ENCODE results near the gene DNAH10. TPM values are rescaled to one million over a fixed set of nuclear protein-coding genes. Genes with fewer than 3 reads are reported as not detected.
A peak's percentile ranks its signal among the peaks of the same experiment; 100 is the strongest.

The DNAH10 gene
- total RNA-seq, 1 experiment from 2014 or later = 0.74 TPM

- no peak for DNase-seq (ENCODE audit: low read depth)
- in situ Hi-C loops (cut with HindIII; ENCODE audit: low pct_unique_long_range_greater_than_20kb, low sequenced_read_pairs) = no loop called here
These were observed 200.4 kb downstream of the DNAH10 start for GRCh38 chr12:123962513-123962912.

GRCh38 chr12:123963821-123964220, 201.7 kb downstream of the DNAH10 start:
- no peak for DNase-seq (ENCODE audit: low read depth)
- in situ Hi-C loops (cut with HindIII; ENCODE audit: low pct_unique_long_range_greater_than_20kb, low sequenced_read_pairs) = no loop called here

GRCh38 chr12:123965382-123965781, 203.3 kb downstream of the DNAH10 start:
- no peak for DNase-seq (ENCODE audit: low read depth)
- in situ Hi-C loops (cut with HindIII; ENCODE audit: low pct_unique_long_range_greater_than_20kb, low sequenced_read_pairs) = no loop called here

- DNase-seq (ENCODE audit: low read depth) = peak; percentile 6
- in situ Hi-C loops (cut with HindIII; ENCODE audit: low pct_unique_long_range_greater_than_20kb, low sequenced_read_pairs) = no loop called here
These were observed 204.5 kb downstream of the DNAH10 start for GRCh38 chr12:123966596-123966995.

- DNase-seq (ENCODE audit: low read depth) = no peak
- in situ Hi-C loops (cut with HindIII; ENCODE audit: low pct_unique_long_range_greater_than_20kb, low sequenced_read_pairs) = no loop called here
These were observed 205.1 kb downstream of the DNAH10 start for GRCh38 chr12:123967121-123967586.

GRCh38 chr12:123971449-123971769, 209.3 kb downstream of the DNAH10 start:
- in situ Hi-C loops (cut with HindIII; ENCODE audit: low pct_unique_long_range_greater_than_20kb, low sequenced_read_pairs) = no loop called here

GRCh38 chr12:123971770-123972456, 209.8 kb downstream of the DNAH10 start:
- DNase-seq (ENCODE audit: low read depth) = peak; percentile 53

More at GRCh38 chr12:123971449-123971769, 209.3 kb downstream of the DNAH10 start:
- no peak for DNase-seq (ENCODE audit: low read depth)

GRCh38 chr12:123972457-123973401, 210.6 kb downstream of the DNAH10 start, which contains the start of the genes CCDC92 and ZNF664:
CCDC92 (minus strand) TSS chr12:123972831; CDS start chr12:123944305, 28,526 bp downstream.
ZNF664 (plus strand) TSS chr12:123973215; CDS start chr12:124012145, 38,930 bp downstream.
- in situ Hi-C loops (cut with HindIII; ENCODE audit: low pct_unique_long_range_greater_than_20kb, low sequenced_read_pairs) = no loop called here
- peak; percentile 88 for DNase-seq (ENCODE audit: low read depth)

More at GRCh38 chr12:123971770-123972456, 209.8 kb downstream of the DNAH10 start:
- in situ Hi-C loops (cut with HindIII; ENCODE audit: low pct_unique_long_range_greater_than_20kb, low sequenced_read_pairs) = no loop called here

- peak; percentile 34 for DNase-seq (ENCODE audit: low read depth)
- in situ Hi-C loops (cut with HindIII; ENCODE audit: low pct_unique_long_range_greater_than_20kb, low sequenced_read_pairs) = no loop called here
These were observed 211.6 kb downstream of the DNAH10 start for GRCh38 chr12:123973552-123974341.

- in situ Hi-C loops (cut with HindIII; ENCODE audit: low pct_unique_long_range_greater_than_20kb, low sequenced_read_pairs) = no loop called here
- no peak for DNase-seq (ENCODE audit: low read depth)
These were observed 214.2 kb downstream of the DNAH10 start for GRCh38 chr12:123976227-123976826.

GRCh38 chr12:123979566-123979965, 217.5 kb downstream of the DNAH10 start:
- no peak for DNase-seq (ENCODE audit: low read depth)
- in situ Hi-C loops (cut with HindIII; ENCODE audit: low pct_unique_long_range_greater_than_20kb, low sequenced_read_pairs) = no loop called here

- DNase-seq (ENCODE audit: low read depth) = no peak
- in situ Hi-C loops (cut with HindIII; ENCODE audit: low pct_unique_long_range_greater_than_20kb, low sequenced_read_pairs) = no loop called here
These were observed 220.2 kb downstream of the DNAH10 start for GRCh38 chr12:123982269-123982668.

- in situ Hi-C loops (cut with HindIII; ENCODE audit: low pct_unique_long_range_greater_than_20kb, low sequenced_read_pairs) = no loop called here
- DNase-seq (ENCODE audit: low read depth) = peak; percentile 27
These were observed 221.9 kb downstream of the DNAH10 start for GRCh38 chr12:123983822-123984485.

- no peak for DNase-seq (ENCODE audit: low read depth)
- in situ Hi-C loops (cut with HindIII; ENCODE audit: low pct_unique_long_range_greater_than_20kb, low sequenced_read_pairs) = no loop called here
These were observed 222.8 kb downstream of the DNAH10 start for GRCh38 chr12:123984903-123985302.
